Cardiac fibroblast (primary cell): Measurements from ENCODE around the gene NLRP11.

ENCODE experiments used
- DNase-seq, 2 donors: peaks; one replicate each; pipeline versions ENCODE4 v3.0.0 to v3.0.0-alpha.2; 2010; ENCODE audit warnings: low read depth in 2 of 2
- H3K4me3 ChIP-seq, 2 donors: replicated peaks in 1 of 2; 1 replicate in 1 of 2; 2 replicates in 1 of 2; pipeline ENCODE4 v1.5.1; 2011; ENCODE audit warnings: low read depth in 2 of 2, low read length in 2 of 2, mild to moderate bottlenecking in 2 of 2, moderate library complexity in 1 of 2
- TF ChIP-seq, protein P1 (sequence below): IDR thresholded peaks from one replicate; pipeline ENCODE4 v1.5.1; 2011; ENCODE audit warnings: low read depth, mild to moderate bottlenecking, low read length, inconsistent platforms

NLRP11 gene

DNA sequence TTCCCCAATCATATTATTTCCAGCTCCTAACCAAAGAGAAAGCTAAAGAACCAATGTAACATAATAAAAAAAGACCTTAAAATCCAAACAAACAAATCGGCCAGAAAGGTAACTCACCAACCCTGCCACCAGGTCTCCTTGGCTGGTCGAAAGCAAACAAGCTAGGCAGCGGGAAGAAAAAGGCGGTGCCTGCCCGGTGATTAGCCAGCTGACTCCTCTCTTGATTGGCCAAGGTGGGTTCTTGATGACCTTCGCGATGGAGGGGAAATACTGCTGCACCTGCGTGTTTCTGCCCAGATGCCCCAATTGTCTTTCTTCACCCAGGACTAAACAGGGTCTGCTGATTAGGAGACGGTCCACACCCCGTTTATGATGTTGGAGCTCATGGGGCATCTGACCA lies at the start of gene NLRP11:
Gene NLRP11 (minus strand): TSS at position 154 of the 400 bp plus-strand sequence. CDS start 13,825 bp downstream, outside the sequence.
- no peak within 1 kb of the TSS for H3K4me3 ChIP-seq
- TF ChIP-seq, protein P1, sequence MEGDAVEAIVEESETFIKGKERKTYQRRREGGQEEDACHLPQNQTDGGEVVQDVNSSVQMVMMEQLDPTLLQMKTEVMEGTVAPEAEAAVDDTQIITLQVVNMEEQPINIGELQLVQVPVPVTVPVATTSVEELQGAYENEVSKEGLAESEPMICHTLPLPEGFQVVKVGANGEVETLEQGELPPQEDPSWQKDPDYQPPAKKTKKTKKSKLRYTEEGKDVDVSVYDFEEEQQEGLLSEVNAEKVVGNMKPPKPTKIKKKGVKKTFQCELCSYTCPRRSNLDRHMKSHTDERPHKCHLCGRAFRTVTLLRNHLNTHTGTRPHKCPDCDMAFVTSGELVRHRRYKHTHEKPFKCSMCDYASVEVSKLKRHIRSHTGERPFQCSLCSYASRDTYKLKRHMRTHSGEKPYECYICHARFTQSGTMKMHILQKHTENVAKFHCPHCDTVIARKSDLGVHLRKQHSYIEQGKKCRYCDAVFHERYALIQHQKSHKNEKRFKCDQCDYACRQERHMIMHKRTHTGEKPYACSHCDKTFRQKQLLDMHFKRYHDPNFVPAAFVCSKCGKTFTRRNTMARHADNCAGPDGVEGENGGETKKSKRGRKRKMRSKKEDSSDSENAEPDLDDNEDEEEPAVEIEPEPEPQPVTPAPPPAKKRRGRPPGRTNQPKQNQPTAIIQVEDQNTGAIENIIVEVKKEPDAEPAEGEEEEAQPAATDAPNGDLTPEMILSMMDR = no peak
- DNase-seq = no peak

DNA sequence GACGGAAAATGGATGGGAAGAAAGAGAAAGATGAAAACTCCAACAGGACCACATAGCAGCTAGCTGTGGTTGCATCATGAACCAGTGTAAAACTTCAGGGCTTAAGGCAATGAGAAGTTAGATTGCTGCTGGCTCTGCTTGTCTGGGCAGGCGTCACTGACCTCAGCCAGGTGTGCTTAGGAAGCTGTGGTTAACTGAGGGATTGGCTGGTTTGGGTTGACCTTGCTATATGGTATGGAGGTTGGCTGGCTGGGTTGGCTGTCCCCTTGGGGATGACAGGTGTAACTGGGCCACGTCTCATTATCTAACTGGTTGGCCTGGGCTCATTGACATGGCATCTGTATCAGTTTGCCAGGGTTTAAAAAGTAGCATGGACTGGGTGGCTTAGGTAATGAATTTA lies 45.4 kb upstream of the NLRP11 start:
- TF ChIP-seq, protein P1 = no peak
- no peak for DNase-seq
- H3K4me3 ChIP-seq = no peak overlapping the region

DNA sequence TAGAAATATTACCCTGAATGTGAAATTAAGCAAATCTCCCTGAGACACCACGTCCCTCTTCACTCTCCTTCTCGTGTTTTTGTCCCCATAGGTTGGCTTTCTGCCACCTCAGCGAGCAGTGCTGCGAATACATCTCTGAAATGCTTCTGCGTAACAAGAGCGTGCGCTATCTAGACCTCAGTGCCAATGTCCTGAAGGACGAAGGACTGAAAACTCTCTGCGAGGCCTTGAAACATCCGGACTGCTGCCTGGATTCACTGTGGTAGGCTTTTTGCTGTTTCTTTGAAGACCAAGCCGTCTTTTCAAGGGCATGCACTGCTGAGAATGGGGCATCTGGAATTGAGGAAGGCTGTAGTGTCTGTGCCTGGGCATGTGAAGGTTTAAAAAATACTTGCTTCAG lies 38.9 kb upstream of the NLRP11 start:
- H3K4me3 ChIP-seq = no peak overlapping the region
- TF ChIP-seq, protein P1 = no peak
- DNase-seq = no peak

DNA sequence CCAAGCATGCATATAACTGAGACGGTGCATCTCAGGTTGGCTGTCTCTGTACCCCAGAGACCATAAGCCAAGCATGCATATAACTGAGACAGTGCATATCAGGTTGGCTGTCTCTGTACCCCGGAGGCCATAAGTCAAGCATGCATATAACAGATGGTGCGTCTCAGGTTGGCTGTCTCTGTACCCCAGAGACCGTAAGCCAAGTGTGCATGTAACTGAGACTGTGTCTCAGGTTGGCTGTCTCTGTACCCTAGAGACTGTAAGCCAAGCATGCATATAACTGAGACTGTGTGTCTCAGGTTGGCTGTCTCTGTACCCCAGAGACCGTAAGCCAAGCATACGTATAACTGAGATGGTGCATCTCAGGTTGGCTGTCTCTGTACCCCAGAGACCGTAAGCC lies 35.3 kb upstream of the NLRP11 start:
- H3K4me3 ChIP-seq = no peak overlapping the region
- no peak for DNase-seq
- TF ChIP-seq, protein P1 = no peak

DNA sequence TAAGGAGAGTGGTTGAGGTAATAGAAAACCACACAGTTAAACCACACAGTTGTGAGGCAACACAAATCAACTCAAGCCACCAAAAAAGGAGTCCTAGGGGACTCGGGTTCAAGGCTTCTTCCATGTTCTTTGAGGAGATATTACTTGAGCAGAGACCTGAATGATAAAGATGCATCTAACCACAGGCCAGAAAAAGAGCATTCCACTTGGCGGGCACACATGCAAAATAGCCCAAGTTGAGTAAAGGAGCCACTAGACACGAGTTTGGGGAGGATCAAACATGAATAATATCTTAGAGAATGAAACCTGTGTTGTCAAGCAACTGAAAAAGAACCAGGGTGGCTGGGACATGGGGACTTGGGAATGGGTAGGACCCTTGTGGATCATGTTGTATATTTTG lies 34.7 kb upstream of the NLRP11 start:
- TF ChIP-seq, protein P1 = no peak
- H3K4me3 ChIP-seq = no peak overlapping the region
- DNase-seq = no peak

DNA sequence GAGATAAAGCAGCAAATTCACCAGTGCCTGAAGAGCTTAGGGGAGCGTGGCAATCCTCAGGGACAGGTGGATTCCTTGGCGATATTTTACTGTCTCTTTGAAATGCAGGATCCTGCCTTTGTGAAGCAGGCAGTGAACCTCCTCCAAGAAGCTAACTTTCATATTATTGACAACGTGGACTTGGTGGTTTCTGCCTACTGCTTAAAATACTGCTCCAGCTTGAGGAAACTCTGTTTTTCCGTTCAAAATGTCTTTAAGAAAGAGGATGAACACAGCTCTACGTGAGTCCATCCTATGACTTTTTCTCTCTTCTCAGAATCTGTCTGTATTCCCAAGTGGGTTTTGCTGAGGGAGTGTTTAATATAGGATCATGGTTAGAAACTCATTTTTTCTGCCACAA lies 27.2 kb upstream of the NLRP11 start:
- H3K4me3 ChIP-seq = no peak overlapping the region
- TF ChIP-seq, protein P1 = no peak
- DNase-seq = no peak

DNA sequence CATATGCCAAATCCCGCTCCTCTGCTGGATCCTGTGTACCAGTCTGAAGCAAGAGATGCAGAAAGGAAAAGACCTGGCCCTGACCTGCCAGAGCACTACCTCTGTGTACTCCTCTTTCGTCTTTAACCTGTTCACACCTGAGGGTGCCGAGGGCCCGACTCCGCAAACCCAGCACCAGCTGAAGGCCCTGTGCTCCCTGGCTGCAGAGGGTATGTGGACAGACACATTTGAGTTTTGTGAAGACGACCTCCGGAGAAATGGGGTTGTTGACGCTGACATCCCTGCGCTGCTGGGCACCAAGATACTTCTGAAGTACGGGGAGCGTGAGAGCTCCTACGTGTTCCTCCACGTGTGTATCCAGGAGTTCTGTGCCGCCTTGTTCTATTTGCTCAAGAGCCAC lies 26.6 kb upstream of the NLRP11 start:
- DNase-seq = no peak
- no peak overlapping the region for H3K4me3 ChIP-seq

More for the DNA sequence above, 26.6 kb upstream of the NLRP11 start:
- TF ChIP-seq, protein P1 = no peak
